Measurements from ENCODE around the gene NACC2. TPM values are rescaled to one million over a fixed set of nuclear protein-coding genes. Genes with fewer than 3 reads are reported as not detected.

The NACC2 gene
- total RNA-seq, 1 experiment from 2014 or later: 62.0 TPM

DNA sequence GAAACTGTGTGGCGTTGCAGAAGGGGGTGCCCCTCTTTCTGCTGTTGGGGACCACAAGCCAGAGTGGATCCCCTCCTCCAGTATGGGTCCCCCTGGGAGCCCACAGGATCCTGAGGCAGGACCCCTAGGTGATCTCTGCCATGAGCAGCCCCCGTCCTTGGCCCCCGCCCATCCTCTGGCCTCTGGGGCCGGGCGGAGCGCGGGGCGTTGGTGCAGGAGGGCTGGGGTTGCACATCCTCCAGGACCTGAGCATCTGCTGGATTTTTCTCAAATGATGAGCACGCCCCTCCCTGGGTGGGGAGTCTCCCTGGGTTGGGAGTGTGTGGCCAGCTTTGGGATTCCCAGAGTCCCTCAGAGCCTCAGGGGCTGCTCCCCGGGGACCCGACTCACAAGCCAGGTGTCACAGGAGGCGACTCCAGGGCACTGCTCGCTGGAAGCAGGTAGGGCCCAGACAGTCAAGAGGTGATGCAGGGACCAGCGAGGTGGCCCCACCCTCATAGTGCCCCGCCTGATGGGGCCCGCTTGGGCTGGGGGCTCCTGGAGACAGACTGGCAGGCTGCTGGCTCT lies 107.2 kb downstream of the NACC2 start:
- ATAC-seq (no peak), DNase-seq (ENCODE audit: low read depth, low spot score) (no peak)
- Histone ChIP-seq H3K4me3 (ENCODE audit: low read depth in 2 of 2, low read length in 2 of 2) (no peak overlapping the region), H3K4me1 (ENCODE audit: control insufficient read depth, insufficient read depth, low read length) (peaks cover 23% of the 10 kb centered on the region), H3K9me3 (ENCODE audit: control insufficient read depth, insufficient read depth, low read depth, low read length) (no peaks in the 10 kb centered on the region), H3K36me3 (ENCODE audit: control insufficient read depth, insufficient read depth, low read length) (no peaks in the 10 kb centered on the region), H3K27me3 (ENCODE audit: control insufficient read depth, insufficient read depth, low read length) (no peaks in the 10 kb centered on the region), H3K27ac (ENCODE audit: low read length) (no peak overlapping the region)
- intact Hi-C loops (cut with micrococcal nuclease; ENCODE audit: unreplicated experiment) (no loop called here), in situ Hi-C loops (cut with HindIII; ENCODE audit: low pct_unique_long_range_greater_than_20kb, low sequenced_read_pairs) (no loop called here)
- POLR2A ChIA-PET: no interaction called here
- CTCF ChIA-PET: no interaction called here
- no peak for TF ChIP-seq TCF7L2 (IDR thresholded peaks at IDR 0.05; ENCODE audit: low read depth, low read length)
- BruUV-seq (replicated peaks): no TSS peak

DNA sequence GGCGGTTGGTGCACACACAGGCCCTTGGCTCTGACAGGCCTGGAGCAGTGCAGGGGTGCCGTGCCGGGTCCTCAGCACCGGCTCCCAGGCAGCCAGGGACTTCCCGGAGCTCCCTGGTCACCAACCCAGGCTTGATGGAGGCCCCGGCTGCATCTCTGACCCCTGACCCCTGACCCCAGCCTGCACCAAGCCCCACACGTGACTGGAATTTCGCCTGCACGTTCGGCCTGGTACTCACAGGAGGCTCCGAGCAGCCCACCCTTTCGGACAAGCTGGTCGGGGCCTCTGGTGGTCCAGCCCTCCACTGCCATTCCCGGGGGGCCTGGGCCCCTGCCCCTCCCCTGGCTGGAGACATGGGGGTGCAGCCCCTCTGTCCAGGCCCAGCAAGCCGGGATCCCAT lies 108.5 kb downstream of the NACC2 start:
- CTCF ChIA-PET: no interaction called here
- BruUV-seq (replicated peaks): no TSS peak
- in situ Hi-C loops (cut with HindIII; ENCODE audit: low pct_unique_long_range_greater_than_20kb, low sequenced_read_pairs) (no loop called here), intact Hi-C loops (cut with micrococcal nuclease; ENCODE audit: unreplicated experiment) (no loop called here)
- Histone ChIP-seq H3K4me1 (ENCODE audit: control insufficient read depth, insufficient read depth, low read length) (peaks cover 16% of the 10 kb centered on the region), H3K4me3 (ENCODE audit: low read depth in 2 of 2, low read length in 2 of 2) (no peak overlapping the region), H3K27me3 (ENCODE audit: control insufficient read depth, insufficient read depth, low read length) (no peaks in the 10 kb centered on the region), H3K27ac (ENCODE audit: low read length) (no peak overlapping the region), H3K9me3 (ENCODE audit: control insufficient read depth, insufficient read depth, low read depth, low read length) (no peaks in the 10 kb centered on the region), H3K36me3 (ENCODE audit: control insufficient read depth, insufficient read depth, low read length) (no peaks in the 10 kb centered on the region)
- POLR2A ChIA-PET: no interaction called here
- TF ChIP-seq, protein P1, sequence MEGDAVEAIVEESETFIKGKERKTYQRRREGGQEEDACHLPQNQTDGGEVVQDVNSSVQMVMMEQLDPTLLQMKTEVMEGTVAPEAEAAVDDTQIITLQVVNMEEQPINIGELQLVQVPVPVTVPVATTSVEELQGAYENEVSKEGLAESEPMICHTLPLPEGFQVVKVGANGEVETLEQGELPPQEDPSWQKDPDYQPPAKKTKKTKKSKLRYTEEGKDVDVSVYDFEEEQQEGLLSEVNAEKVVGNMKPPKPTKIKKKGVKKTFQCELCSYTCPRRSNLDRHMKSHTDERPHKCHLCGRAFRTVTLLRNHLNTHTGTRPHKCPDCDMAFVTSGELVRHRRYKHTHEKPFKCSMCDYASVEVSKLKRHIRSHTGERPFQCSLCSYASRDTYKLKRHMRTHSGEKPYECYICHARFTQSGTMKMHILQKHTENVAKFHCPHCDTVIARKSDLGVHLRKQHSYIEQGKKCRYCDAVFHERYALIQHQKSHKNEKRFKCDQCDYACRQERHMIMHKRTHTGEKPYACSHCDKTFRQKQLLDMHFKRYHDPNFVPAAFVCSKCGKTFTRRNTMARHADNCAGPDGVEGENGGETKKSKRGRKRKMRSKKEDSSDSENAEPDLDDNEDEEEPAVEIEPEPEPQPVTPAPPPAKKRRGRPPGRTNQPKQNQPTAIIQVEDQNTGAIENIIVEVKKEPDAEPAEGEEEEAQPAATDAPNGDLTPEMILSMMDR (IDR thresholded peaks at IDR 0.05): no peak
- TF ChIP-seq, protein P2, sequence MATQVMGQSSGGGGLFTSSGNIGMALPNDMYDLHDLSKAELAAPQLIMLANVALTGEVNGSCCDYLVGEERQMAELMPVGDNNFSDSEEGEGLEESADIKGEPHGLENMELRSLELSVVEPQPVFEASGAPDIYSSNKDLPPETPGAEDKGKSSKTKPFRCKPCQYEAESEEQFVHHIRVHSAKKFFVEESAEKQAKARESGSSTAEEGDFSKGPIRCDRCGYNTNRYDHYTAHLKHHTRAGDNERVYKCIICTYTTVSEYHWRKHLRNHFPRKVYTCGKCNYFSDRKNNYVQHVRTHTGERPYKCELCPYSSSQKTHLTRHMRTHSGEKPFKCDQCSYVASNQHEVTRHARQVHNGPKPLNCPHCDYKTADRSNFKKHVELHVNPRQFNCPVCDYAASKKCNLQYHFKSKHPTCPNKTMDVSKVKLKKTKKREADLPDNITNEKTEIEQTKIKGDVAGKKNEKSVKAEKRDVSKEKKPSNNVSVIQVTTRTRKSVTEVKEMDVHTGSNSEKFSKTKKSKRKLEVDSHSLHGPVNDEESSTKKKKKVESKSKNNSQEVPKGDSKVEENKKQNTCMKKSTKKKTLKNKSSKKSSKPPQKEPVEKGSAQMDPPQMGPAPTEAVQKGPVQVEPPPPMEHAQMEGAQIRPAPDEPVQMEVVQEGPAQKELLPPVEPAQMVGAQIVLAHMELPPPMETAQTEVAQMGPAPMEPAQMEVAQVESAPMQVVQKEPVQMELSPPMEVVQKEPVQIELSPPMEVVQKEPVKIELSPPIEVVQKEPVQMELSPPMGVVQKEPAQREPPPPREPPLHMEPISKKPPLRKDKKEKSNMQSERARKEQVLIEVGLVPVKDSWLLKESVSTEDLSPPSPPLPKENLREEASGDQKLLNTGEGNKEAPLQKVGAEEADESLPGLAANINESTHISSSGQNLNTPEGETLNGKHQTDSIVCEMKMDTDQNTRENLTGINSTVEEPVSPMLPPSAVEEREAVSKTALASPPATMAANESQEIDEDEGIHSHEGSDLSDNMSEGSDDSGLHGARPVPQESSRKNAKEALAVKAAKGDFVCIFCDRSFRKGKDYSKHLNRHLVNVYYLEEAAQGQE (IDR thresholded peaks at IDR 0.05; ENCODE audit: insufficient read depth in 1 of 2, low read depth in 2 of 2, low read length in 1 of 2): no peak
- no peak for DNase-seq (ENCODE audit: low read depth, low spot score)
- ATAC-seq: no peak

DNA sequence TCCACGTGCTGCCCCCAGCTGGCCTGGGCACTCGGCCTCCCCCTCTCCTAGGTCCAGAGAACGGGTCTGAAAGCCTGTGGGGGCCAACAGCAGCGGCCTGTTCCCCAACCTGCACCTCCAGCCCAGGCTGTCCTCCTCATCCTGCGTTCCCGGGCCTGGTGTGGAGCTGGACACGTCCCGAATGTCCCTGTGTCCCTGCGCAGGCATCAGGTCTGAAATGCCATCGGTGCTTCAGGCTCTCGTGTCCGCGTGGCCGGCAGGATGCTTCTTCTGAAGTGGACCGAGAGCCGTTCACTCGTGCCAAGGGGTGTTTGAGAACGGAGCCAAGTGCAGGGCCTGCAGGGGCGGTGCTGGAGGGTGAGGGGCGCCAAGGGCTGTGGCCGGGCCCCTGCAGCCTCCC lies 109.2 kb downstream of the NACC2 start:
- ATAC-seq (no peak), DNase-seq (ENCODE audit: low read depth, low spot score) (no peak)
- H3K4me3 ChIP-seq (ENCODE audit: low read depth in 2 of 2, low read length in 2 of 2): no peak overlapping the region
- in situ Hi-C loops (cut with HindIII; ENCODE audit: low pct_unique_long_range_greater_than_20kb, low sequenced_read_pairs) (no loop called here), intact Hi-C loops (cut with micrococcal nuclease; ENCODE audit: unreplicated experiment) (no loop called here)
- ChIA-PET POLR2A (no interaction called here), CTCF (no interaction called here)
- BruUV-seq (replicated peaks): no TSS peak
- H3K4me1 ChIP-seq (ENCODE audit: control insufficient read depth, insufficient read depth, low read length): peaks cover 13% of the 10 kb centered on the region
- no peaks in the 10 kb centered on the region for H3K36me3 ChIP-seq (ENCODE audit: control insufficient read depth, insufficient read depth, low read length)
- no peaks in the 10 kb centered on the region for H3K27me3 ChIP-seq (ENCODE audit: control insufficient read depth, insufficient read depth, low read length)
- TF ChIP-seq SIN3A (IDR thresholded peaks at IDR 0.05; ENCODE audit: borderline replicate concordance, insufficient read depth, low read depth, low read length) (no peak), POLR2AphosphoS5 (IDR thresholded peaks at IDR 0.05; ENCODE audit: low read depth, low read length) (no peak), TCF7L2 (IDR thresholded peaks at IDR 0.05; ENCODE audit: low read depth, low read length) (no peak)
- TF ChIP-seq, protein P1 (IDR thresholded peaks at IDR 0.05): no peak
- TF ChIP-seq, protein P2 (IDR thresholded peaks at IDR 0.05; ENCODE audit: insufficient read depth in 1 of 2, low read depth in 2 of 2, low read length in 1 of 2): no peak
- no peak overlapping the region for H3K27ac ChIP-seq (ENCODE audit: low read length)
- H3K9me3 ChIP-seq (ENCODE audit: control insufficient read depth, insufficient read depth, low read depth, low read length): no peaks in the 10 kb centered on the region
